PC-3 (cell line): Measurements from ENCODE around the gene ST6GALNAC6.

Experiments
- EZH2 ChIP-seq: fragments of 300-600 bp; sonication (generic); IDR thresholded peaks from one replicate; pipeline ENCODE4 v1.6.1; 2017; ENCODE audit warnings: antibody characterized with exemption, mild to moderate bottlenecking, low read length; ENCODE audit not compliant: unreplicated experiment
- EZH2phosphoT487 ChIP-seq: fragments of 300-600 bp; sonication (generic); IDR thresholded peaks from 2 replicates; pipeline ENCODE4 v1.6.1; 2018; ENCODE audit warnings: mild to moderate bottlenecking, antibody characterized with exemption, low read length, borderline replicate concordance
- TF ChIP-seq, protein P1 (sequence below): fragments of 300-600 bp; sonication (generic); conservative IDR thresholded peaks from 2 replicates; pipeline ENCODE4 v1.5.1; 2017; ENCODE audit warnings: antibody characterized with exemption, low read depth, mild to moderate bottlenecking, low read length

- TF ChIP-seq, protein P1, sequence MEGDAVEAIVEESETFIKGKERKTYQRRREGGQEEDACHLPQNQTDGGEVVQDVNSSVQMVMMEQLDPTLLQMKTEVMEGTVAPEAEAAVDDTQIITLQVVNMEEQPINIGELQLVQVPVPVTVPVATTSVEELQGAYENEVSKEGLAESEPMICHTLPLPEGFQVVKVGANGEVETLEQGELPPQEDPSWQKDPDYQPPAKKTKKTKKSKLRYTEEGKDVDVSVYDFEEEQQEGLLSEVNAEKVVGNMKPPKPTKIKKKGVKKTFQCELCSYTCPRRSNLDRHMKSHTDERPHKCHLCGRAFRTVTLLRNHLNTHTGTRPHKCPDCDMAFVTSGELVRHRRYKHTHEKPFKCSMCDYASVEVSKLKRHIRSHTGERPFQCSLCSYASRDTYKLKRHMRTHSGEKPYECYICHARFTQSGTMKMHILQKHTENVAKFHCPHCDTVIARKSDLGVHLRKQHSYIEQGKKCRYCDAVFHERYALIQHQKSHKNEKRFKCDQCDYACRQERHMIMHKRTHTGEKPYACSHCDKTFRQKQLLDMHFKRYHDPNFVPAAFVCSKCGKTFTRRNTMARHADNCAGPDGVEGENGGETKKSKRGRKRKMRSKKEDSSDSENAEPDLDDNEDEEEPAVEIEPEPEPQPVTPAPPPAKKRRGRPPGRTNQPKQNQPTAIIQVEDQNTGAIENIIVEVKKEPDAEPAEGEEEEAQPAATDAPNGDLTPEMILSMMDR = no peak
- no peak for TF ChIP-seq EZH2phosphoT487
- no peak for TF ChIP-seq EZH2
These were observed 46.5 kb upstream of the ST6GALNAC6 start for GRCh38 chr9:127945942-127946341.
